ENCODE results near the gene CACNA1B. TPM values are rescaled to one million over a fixed set of nuclear protein-coding genes. Genes with fewer than 3 reads are reported as not detected.
A peak's percentile ranks its signal among the peaks of the same experiment; 100 is the strongest.

The CACNA1B gene
- total RNA-seq, 4 donors from 2014 or later = 0.13 to 0.42 (median 0.31) TPM

GRCh38 chr9:137978262-137978714 lies 100.7 kb downstream of the CACNA1B start:
- no peak for TF ChIP-seq POLR2A (IDR thresholded peaks at IDR 0.05; ENCODE audit: low read depth)
- no peak for TF ChIP-seq EP300 (IDR thresholded peaks at IDR 0.05)
- TF ChIP-seq POLR2AphosphoS5 (IDR thresholded peaks at IDR 0.05) = no peak
- TF ChIP-seq CTCF (IDR thresholded peaks at IDR 0.05) = no peak
- Histone ChIP-seq H3K4me3 (no peak overlapping the region), H3K36me3 (no peaks in the 10 kb centered on the region), H3K9me3 (peaks cover 0 to 7% (median 0%) of the 10 kb centered on the region in 4 donors), H3K4me1 (no peaks in the 10 kb centered on the region), H3K27me3 (peaks cover 0 to 3% (median 0%) of the 10 kb centered on the region in 4 donors), H3K27ac (replicated peaks in 1 of 4) (no peak overlapping the region)
- DNase-seq (ENCODE audit: extremely low spot score) = no peak
- 72% methylated on average over 4 of the region's 4 CpGs for WGBS
- intact Hi-C loops (cut with DNase I) = no loop called here

- Histone ChIP-seq H3K27me3 (peaks cover 0 to 21% (median 0%) of the 10 kb centered on the region in 4 donors), H3K4me1 (no peaks in the 10 kb centered on the region), H3K9me3 (peaks cover 0 to 7% (median 0%) of the 10 kb centered on the region in 4 donors), H3K4me3 (no peak overlapping the region), H3K27ac (replicated peaks in 1 of 4) (no peak overlapping the region), H3K36me3 (no peaks in the 10 kb centered on the region)
- WGBS = no CpG with 5 or more reads among the region's 1 CpG
- intact Hi-C loops (cut with DNase I) = no loop called here
- DNase-seq (ENCODE audit: extremely low spot score) = no peak
- TF ChIP-seq EP300 (IDR thresholded peaks at IDR 0.05) = no peak
- TF ChIP-seq POLR2A (IDR thresholded peaks at IDR 0.05; ENCODE audit: low read depth) = no peak
- no peak for TF ChIP-seq POLR2AphosphoS5 (IDR thresholded peaks at IDR 0.05)
These were observed 104.6 kb downstream of the CACNA1B start for GRCh38 chr9:137982200-137982599.

- Histone ChIP-seq H3K27me3 (peaks cover 0 to 39% (median 0%) of the 10 kb centered on the region in 4 donors), H3K27ac (replicated peaks in 1 of 4) (no peak overlapping the region), H3K36me3 (no peaks in the 10 kb centered on the region), H3K4me1 (no peaks in the 10 kb centered on the region), H3K4me3 (no peak overlapping the region), H3K9me3 (peaks cover 0 to 7% (median 0%) of the 10 kb centered on the region in 4 donors)
- intact Hi-C loops (cut with DNase I) = no loop called here
- TF ChIP-seq POLR2A (IDR thresholded peaks at IDR 0.05; ENCODE audit: low read depth) (no peak), EP300 (IDR thresholded peaks at IDR 0.05) (no peak)
- DNase-seq (ENCODE audit: extremely low spot score) = peak; percentile 68
- WGBS = 87% methylated on average over 13 of the region's 16 CpGs
These were observed 106.4 kb downstream of the CACNA1B start for GRCh38 chr9:137984005-137984404.

- intact Hi-C loops (cut with DNase I) = no loop called here
- Histone ChIP-seq H3K27me3 (peaks cover 0 to 39% (median 0%) of the 10 kb centered on the region in 4 donors), H3K36me3 (no peaks in the 10 kb centered on the region), H3K27ac (replicated peaks in 1 of 4) (no peak overlapping the region), H3K4me3 (no peak overlapping the region), H3K4me1 (no peaks in the 10 kb centered on the region), H3K9me3 (peaks cover 0 to 7% (median 0%) of the 10 kb centered on the region in 4 donors)
- 92% methylated on average over 5 of the region's 7 CpGs for WGBS
- DNase-seq (ENCODE audit: extremely low spot score) = no peak
- TF ChIP-seq CTCF (IDR thresholded peaks at IDR 0.05) (no peak), POLR2A (IDR thresholded peaks at IDR 0.05; ENCODE audit: low read depth) (no peak), EP300 (IDR thresholded peaks at IDR 0.05) (no peak), POLR2AphosphoS5 (IDR thresholded peaks at IDR 0.05) (no peak)
These were observed 107.1 kb downstream of the CACNA1B start for GRCh38 chr9:137984520-137985257.

GRCh38 chr9:137985637-137986071 lies 108.1 kb downstream of the CACNA1B start:
- WGBS = 81% methylated on average over 3 of the region's 13 CpGs
- H3K9me3 ChIP-seq = peaks cover 0 to 7% (median 0%) of the 10 kb centered on the region in 4 donors
- no peak for DNase-seq (ENCODE audit: extremely low spot score)

More at GRCh38 chr9:137985637-137986071, 108.1 kb downstream of the CACNA1B start:
- intact Hi-C loops (cut with DNase I) = no loop called here
- H3K27ac ChIP-seq (replicated peaks in 1 of 4) = no peak overlapping the region
- H3K27me3 ChIP-seq = peaks cover 0 to 48% (median 0%) of the 10 kb centered on the region in 4 donors
- no peak overlapping the region for H3K4me3 ChIP-seq
- TF ChIP-seq EP300 (IDR thresholded peaks at IDR 0.05) (no peak), CTCF (IDR thresholded peaks at IDR 0.05) (no peak)
- no peaks in the 10 kb centered on the region for H3K4me1 ChIP-seq
- no peaks in the 10 kb centered on the region for H3K36me3 ChIP-seq

All from esophagus muscularis mucosa (tissue), 4 donors.